GM12801 (cell line): Measurements from ENCODE around the gene THBD.

Experiments used
- CTCF ChIP-seq: IDR thresholded peaks from one replicate; pipeline ENCODE4 v1.5.1; 2011; ENCODE audit warnings: control low read depth; ENCODE audit not compliant: insufficient read length; ENCODE audit errors: extremely low read depth

Gene THBD

GRCh38 chr20:23049201-23050075 lies at the start of gene THBD:
THBD (minus strand) TSS chr20:23049672; CDS start chr20:23049504, 168 bp downstream.
- no peak for TF ChIP-seq CTCF

GRCh38 chr20:23097636-23098580 lies 48.4 kb upstream of the THBD start:
- no peak for TF ChIP-seq CTCF

- TF ChIP-seq CTCF: no peak
These were observed 47.6 kb upstream of the THBD start for GRCh38 chr20:23096986-23097520.

- TF ChIP-seq CTCF: no peak
These were observed 46.6 kb upstream of the THBD start for GRCh38 chr20:23096097-23096496.

- TF ChIP-seq CTCF: no peak
These were observed 46.0 kb upstream of the THBD start for GRCh38 chr20:23095499-23095898.

GRCh38 chr20:23094927-23095326 lies 45.5 kb upstream of the THBD start:
- no peak for TF ChIP-seq CTCF
